CD14-positive monocyte (primary cell): ENCODE measurements around the gene OR12D3. TPM values are rescaled to one million over a fixed set of nuclear protein-coding genes. Genes with fewer than 3 reads are reported as not detected.
"Not testable (repeated sequence)": the region's sequence is repeated elsewhere in the genome, so short reads cannot be mapped to it uniquely, and the experiment has no call there.

Experiments used
- DNase-seq, 3 donors: peaks; one replicate each; pipeline ENCODE4 v3.0.0-alpha.2; 2011 to 2022
- H2AFZ ChIP-seq: 2 replicates; pipeline ENCODE4 v1.6.0; 2012; ENCODE audit warnings: mild to moderate bottlenecking, low read depth, low read length, inconsistent platforms; ENCODE audit not compliant: insufficient read depth, poor library complexity, severe bottlenecking
- H3K27ac ChIP-seq, 2 donors: 1 replicate in 1 of 2; 2 replicates in 1 of 2; pipeline ENCODE4 v1.5.1; 2012 to 2013; ENCODE audit warnings: low read length in 2 of 2, control low read depth in 1 of 2, inconsistent platforms in 1 of 2, low read depth in 1 of 2, mild to moderate bottlenecking in 1 of 2
- H3K27me3 ChIP-seq, 2 donors: one replicate each; pipeline versions ENCODE4 v1.6.0 to v1.6.1; 2011 to 2013; ENCODE audit warnings: low read length in 2 of 2; ENCODE audit not compliant: control insufficient read depth in 2 of 2, insufficient read depth in 2 of 2
- H3K36me3 ChIP-seq, 2 donors: replicated peaks in 1 of 2; 1 replicate in 1 of 2; 2 replicates in 1 of 2; pipeline versions ENCODE4 v1.5.1 to v1.6.1; 2012 to 2013; ENCODE audit warnings: low read length in 2 of 2, control low read depth in 1 of 2, inconsistent platforms in 1 of 2, mild to moderate bottlenecking in 1 of 2; ENCODE audit not compliant: insufficient read depth in 2 of 2, control insufficient read depth in 1 of 2
- H3K4me1 ChIP-seq, 2 donors: 1 replicate in 1 of 2; 2 replicates in 1 of 2; pipeline versions ENCODE4 v1.5.1 to v1.6.1; 2012 to 2013; ENCODE audit warnings: low read length in 2 of 2, control low read depth in 1 of 2, inconsistent platforms in 1 of 2, mild to moderate bottlenecking in 1 of 2, moderate library complexity in 1 of 2; ENCODE audit not compliant: insufficient read depth in 2 of 2, control insufficient read depth in 1 of 2
- H3K4me2 ChIP-seq: replicated peaks from 2 replicates; pipeline ENCODE3; 2012; ENCODE audit warnings: low read length, moderate library complexity, mild to moderate bottlenecking; ENCODE audit not compliant: poor library complexity, severe bottlenecking; ENCODE audit errors: extremely low read depth
- H3K4me3 ChIP-seq, 3 experiments: fragments of 200-600 bp in 1 of 3; sonication (generic) in 1 of 3; replicated peaks in 1 of 3; 1 replicate in 2 of 3; 2 replicates in 1 of 3; pipeline ENCODE4 v1.5.1; 2011 to 2013; ENCODE audit warnings: low read length in 3 of 3, mild to moderate bottlenecking in 3 of 3, control low read depth in 2 of 3, low read depth in 2 of 3, inconsistent platforms in 1 of 3, moderate library complexity in 1 of 3
- H3K79me2 ChIP-seq: 2 replicates; pipeline ENCODE4 v1.6.0; 2012; ENCODE audit warnings: mild to moderate bottlenecking, control low read depth, inconsistent platforms, low read length, moderate library complexity; ENCODE audit not compliant: insufficient read depth
- H3K9ac ChIP-seq: 2 replicates; pipeline ENCODE4 v1.6.0; 2017; ENCODE audit warnings: low read length, mild to moderate bottlenecking; ENCODE audit not compliant: insufficient read depth, poor library complexity, severe bottlenecking
- H3K9me3 ChIP-seq, 2 donors: replicated peaks in 1 of 2; 1 replicate in 1 of 2; 2 replicates in 1 of 2; pipeline versions ENCODE4 v1.5.1 to v1.6.1; 2012 to 2013; ENCODE audit warnings: low read length in 2 of 2, control low read depth in 1 of 2; ENCODE audit not compliant: control insufficient read depth in 1 of 2, insufficient read depth in 1 of 2
- H4K20me1 ChIP-seq: 2 replicates; pipeline ENCODE4 v1.6.0; 2012; ENCODE audit warnings: mild to moderate bottlenecking, low read length, control low read depth, moderate library complexity; ENCODE audit not compliant: insufficient read depth
- H3K27ac Mint-ChIP-seq, 7 donors: one replicate each; pipeline ENCODE4 v1.8.0; 2020; ENCODE audit warnings: mild to moderate bottlenecking in 7 of 7, mixed read lengths in 7 of 7, moderate library complexity in 6 of 7, inconsistent platforms in 2 of 7
- H3K27me3 Mint-ChIP-seq, 3 donors: one replicate each; pipeline ENCODE4 v1.8.0; 2021 to 2022; ENCODE audit warnings: low read depth in 3 of 3, mild to moderate bottlenecking in 3 of 3, mixed read lengths in 3 of 3, moderate library complexity in 3 of 3, inconsistent platforms in 1 of 3
- H3K36me3 Mint-ChIP-seq, 2 donors: one replicate each; pipeline ENCODE4 v1.8.0; 2020; ENCODE audit warnings: mixed read lengths in 2 of 2, inconsistent platforms in 1 of 2, mild to moderate bottlenecking in 1 of 2
- H3K4me1 Mint-ChIP-seq: one replicate; pipeline ENCODE4 v1.8.0; 2020; ENCODE audit warnings: mild to moderate bottlenecking, mixed read lengths
- H3K4me3 Mint-ChIP-seq, 2 donors: one replicate each; pipeline ENCODE4 v1.8.0; 2020; ENCODE audit warnings: mild to moderate bottlenecking in 2 of 2, mixed read lengths in 2 of 2, moderate library complexity in 1 of 2
- H3K9me3 Mint-ChIP-seq, 7 donors: one replicate each; pipeline ENCODE4 v1.8.0; 2020 to 2022; ENCODE audit warnings: mixed read lengths in 7 of 7, mild to moderate bottlenecking in 6 of 7, moderate library complexity in 6 of 7, inconsistent platforms in 2 of 7
- WGBS: methylation state at CpG from one replicate; pipeline ENCODE4 v1.1.5; 2013; ENCODE audit warnings: missing lambda C conversion rate; ENCODE audit not compliant: insufficient coverage; 5-methylcytosine and 5-hydroxymethylcytosine counted together
- intact Hi-C, 2 donors: fragments of 100-400 bp; cut with micrococcal nuclease; formaldehyde crosslinking; loops; one replicate each; pipeline versions ENCODE4 v1.15.0 to v1.15.1; 2023
- polyA plus RNA-seq, 3 donors: library from polyadenylated mRNA; depleted of rRNA in 1 of 3; unstranded in 2 of 3; stranded (reverse) in 1 of 3; fragments of 300-500 nt in 2 of 3; fragments of >200 nt in 1 of 3; fragmentation: Illumina TruSeq in 2 of 3; gene quantifications; 1 replicate in 2 of 3; 2 replicates in 1 of 3; pipeline ENCODE4 v1.2.3, GENCODE V29; 2012 to 2021
- TF ChIP-seq, protein P1 (sequence below): fragments of 200-600 bp; IDR thresholded peaks from one replicate; pipeline ENCODE4 v1.8.0; 2022; ENCODE audit warnings: antibody characterized with exemption, mild to moderate bottlenecking

The OR12D3 gene
- polyA plus RNA-seq, 3 donors = not detected

GRCh38 chr6:29354980-29355379 is 20.1 kb downstream of the OR12D3 start:
- Mint-ChIP-seq H3K4me3 (no peak overlapping the region), H3K9me3 (peaks cover 0 to 4% (median 2%) of the 10 kb centered on the region in 7 donors), H3K4me1 (no peaks in the 10 kb centered on the region), H3K36me3 (no peaks in the 10 kb centered on the region), H3K27ac (no peak overlapping the region), H3K27me3 (peaks cover 2% of the 10 kb centered on the region in 3 donors)
- no peak for DNase-seq
- no peaks in the 10 kb centered on the region for H3K27me3 ChIP-seq
- H3K9ac ChIP-seq = no peak overlapping the region
- no peak overlapping the region for H3K27ac ChIP-seq
- H3K4me3 ChIP-seq = no peak overlapping the region
- H3K4me1 ChIP-seq = no peaks in the 10 kb centered on the region
- H3K9me3 ChIP-seq = no peaks in the 10 kb centered on the region
- H3K36me3 ChIP-seq = no peaks in the 10 kb centered on the region
- H4K20me1 ChIP-seq = no peaks in the 10 kb centered on the region
- H3K4me2 ChIP-seq = no peak overlapping the region
- intact Hi-C loops = no loop called here
- TF ChIP-seq, protein P1, sequence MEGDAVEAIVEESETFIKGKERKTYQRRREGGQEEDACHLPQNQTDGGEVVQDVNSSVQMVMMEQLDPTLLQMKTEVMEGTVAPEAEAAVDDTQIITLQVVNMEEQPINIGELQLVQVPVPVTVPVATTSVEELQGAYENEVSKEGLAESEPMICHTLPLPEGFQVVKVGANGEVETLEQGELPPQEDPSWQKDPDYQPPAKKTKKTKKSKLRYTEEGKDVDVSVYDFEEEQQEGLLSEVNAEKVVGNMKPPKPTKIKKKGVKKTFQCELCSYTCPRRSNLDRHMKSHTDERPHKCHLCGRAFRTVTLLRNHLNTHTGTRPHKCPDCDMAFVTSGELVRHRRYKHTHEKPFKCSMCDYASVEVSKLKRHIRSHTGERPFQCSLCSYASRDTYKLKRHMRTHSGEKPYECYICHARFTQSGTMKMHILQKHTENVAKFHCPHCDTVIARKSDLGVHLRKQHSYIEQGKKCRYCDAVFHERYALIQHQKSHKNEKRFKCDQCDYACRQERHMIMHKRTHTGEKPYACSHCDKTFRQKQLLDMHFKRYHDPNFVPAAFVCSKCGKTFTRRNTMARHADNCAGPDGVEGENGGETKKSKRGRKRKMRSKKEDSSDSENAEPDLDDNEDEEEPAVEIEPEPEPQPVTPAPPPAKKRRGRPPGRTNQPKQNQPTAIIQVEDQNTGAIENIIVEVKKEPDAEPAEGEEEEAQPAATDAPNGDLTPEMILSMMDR = no peak
- H2AFZ ChIP-seq = no peak overlapping the region
- no peaks in the 10 kb centered on the region for H3K79me2 ChIP-seq

- H3K27me3 ChIP-seq, H3K27ac Mint-ChIP-seq, H2AFZ ChIP-seq, H3K27me3 Mint-ChIP-seq, H4K20me1 ChIP-seq, intact Hi-C loops, H3K9me3 ChIP-seq, H3K27ac ChIP-seq, H3K4me3 Mint-ChIP-seq, H3K79me2 ChIP-seq, DNase-seq, H3K4me1 ChIP-seq, H3K36me3 ChIP-seq, H3K36me3 Mint-ChIP-seq, H3K9me3 Mint-ChIP-seq, H3K4me3 ChIP-seq, H3K4me1 Mint-ChIP-seq, H3K4me2 ChIP-seq, H3K9ac ChIP-seq: not testable (repeated sequence)
- WGBS = no CpG with 5 or more reads among the region's 3 CpGs
Observed at GRCh38 chr6:29349348-29349747, 25.7 kb downstream of the OR12D3 start.
